ENCODE measurements around the gene DPYD.

DPYD gene

GRCh38 chr1:97123717-97124431 lies 797.0 kb downstream of the DPYD start:
- no peak for DNase-seq

GRCh38 chr1:97120806-97121205 lies 800.0 kb downstream of the DPYD start:
- no peak for DNase-seq

GRCh38 chr1:97119260-97120158 lies 801.3 kb downstream of the DPYD start:
- no peak for DNase-seq

- DNase-seq: no peak
Observed at GRCh38 chr1:97114842-97115241, 806.0 kb downstream of the DPYD start.

- DNase-seq: no peak
Observed at GRCh38 chr1:97112442-97112841, 808.4 kb downstream of the DPYD start.

GRCh38 chr1:97108179-97108578 lies 812.7 kb downstream of the DPYD start:
- no peak for DNase-seq

GRCh38 chr1:97105531-97105930 lies 815.3 kb downstream of the DPYD start:
- DNase-seq: no peak

GRCh38 chr1:97101509-97101908 lies 819.3 kb downstream of the DPYD start:
- DNase-seq: no peak

GRCh38 chr1:97097404-97097925 lies 823.4 kb downstream of the DPYD start:
- DNase-seq: no peak

GRCh38 chr1:97095764-97096163 lies 825.1 kb downstream of the DPYD start:
- DNase-seq: no peak

- no peak for DNase-seq
Observed at GRCh38 chr1:97094247-97094972, 826.4 kb downstream of the DPYD start.

GRCh38 chr1:97093741-97094140 lies 827.1 kb downstream of the DPYD start:
- DNase-seq: no peak

GRCh38 chr1:97092824-97093223 lies 828.0 kb downstream of the DPYD start:
- no peak for DNase-seq

GRCh38 chr1:97091679-97092078 lies 829.2 kb downstream of the DPYD start:
- no peak for DNase-seq

GRCh38 chr1:97091263-97091662 lies 829.6 kb downstream of the DPYD start:
- no peak for DNase-seq

- DNase-seq: no peak
Observed at GRCh38 chr1:97090725-97091124, 830.1 kb downstream of the DPYD start.

- no peak for DNase-seq
Observed at GRCh38 chr1:97089173-97089572, 831.7 kb downstream of the DPYD start.

- DNase-seq: no peak
Observed at GRCh38 chr1:97088391-97088790, 832.4 kb downstream of the DPYD start.

GRCh38 chr1:97084546-97084945 lies 836.3 kb downstream of the DPYD start:
- DNase-seq: no peak

- DNase-seq: no peak
Observed at GRCh38 chr1:97082160-97082848, 838.5 kb downstream of the DPYD start.

- DNase-seq: no peak
Observed at GRCh38 chr1:97078872-97079271, 842.0 kb downstream of the DPYD start.

GRCh38 chr1:97077221-97077620 lies 843.6 kb downstream of the DPYD start:
- DNase-seq: no peak

- DNase-seq: no peak
Observed at GRCh38 chr1:97074771-97075170, 846.1 kb downstream of the DPYD start.
